OCI-LY1 (cell line): Measurements from ENCODE around the gene DLEC1.

ENCODE experiments used
- CTCF ChIP-seq: fragments of 200-600 bp; sonication (generic), shearing (Covaris generic); IDR thresholded peaks from 2 replicates; pipeline ENCODE4 v1.5.1; 2017; ENCODE audit warnings: mild to moderate bottlenecking, antibody characterized with exemption, low read length, moderate library complexity, mixed read lengths
- EZH2 ChIP-seq: fragments of 200-600 bp; sonication (generic), shearing (Covaris generic); IDR thresholded peaks from 2 replicates; pipeline ENCODE4 v1.8.0; 2017; ENCODE audit warnings: borderline replicate concordance, mixed run types, mild to moderate bottlenecking, antibody characterized with exemption, low read length, moderate library complexity, mixed read lengths

GRCh38 chr3:38128303-38128655 is 89.3 kb downstream of the DLEC1 start:
- no peak for TF ChIP-seq EZH2
- no peak for TF ChIP-seq CTCF
